Loucy (cell line): Measurements from ENCODE around the gene TEX54.

Experiments
- H2AFZ ChIP-seq: fragments of 200-600 bp; sonication (generic); 2 replicates; pipeline ENCODE4 v1.6.0; 2016; ENCODE audit warnings: antibody characterized with exemption, mild to moderate bottlenecking, low read length, moderate library complexity
- H3F3A ChIP-seq: fragments of 200-600 bp; 2 replicates; pipeline ENCODE4 v1.6.0; 2016; ENCODE audit warnings: antibody characterized with exemption, low read depth, mild to moderate bottlenecking
- H3K27me3 ChIP-seq: fragments of 200-600 bp; sonication (generic); 2 replicates; pipeline ENCODE4 v1.6.1; 2014; ENCODE audit warnings: low read length, mild to moderate bottlenecking; ENCODE audit not compliant: insufficient read depth, poor library complexity, severe bottlenecking
- H3K36me3 ChIP-seq: fragments of 200-600 bp; sonication (generic); 2 replicates; pipeline ENCODE4 v1.6.1; 2016; ENCODE audit warnings: low read length; ENCODE audit not compliant: insufficient read depth
- H3K4me1 ChIP-seq: fragments of 200-600 bp; sonication (generic); 2 replicates; pipeline ENCODE4 v1.5.1; 2014; ENCODE audit warnings: low read length, mild to moderate bottlenecking; ENCODE audit not compliant: insufficient read depth, poor library complexity, severe bottlenecking
- H3K4me2 ChIP-seq: fragments of 200-600 bp; sonication (generic); 2 replicates; pipeline ENCODE4 v1.6.0; 2014; ENCODE audit warnings: antibody characterized with exemption, low read length, low read depth, mild to moderate bottlenecking; ENCODE audit not compliant: poor library complexity, severe bottlenecking
- H3K4me3 ChIP-seq: fragments of 200-600 bp; sonication (generic); 2 replicates; pipeline ENCODE4 v1.5.1; 2014; ENCODE audit warnings: low read length, mild to moderate bottlenecking, mixed read lengths; ENCODE audit not compliant: poor library complexity, severe bottlenecking
- H3K79me2 ChIP-seq: fragments of 200-600 bp; sonication (generic); 2 replicates; pipeline ENCODE4 v1.6.1; 2014; ENCODE audit warnings: low read length; ENCODE audit not compliant: insufficient read depth
- H3K9ac ChIP-seq: fragments of 200-600 bp; sonication (generic); 2 replicates; pipeline ENCODE4 v1.6.0; 2014; ENCODE audit warnings: mild to moderate bottlenecking, low read depth, low read length, moderate library complexity; ENCODE audit not compliant: poor library complexity, severe bottlenecking
- H3K9me2 ChIP-seq: fragments of 200-600 bp; sonication (generic); replicated peaks from 2 replicates; pipeline ENCODE4 v1.6.1; 2016; ENCODE audit warnings: low read depth, low read length, mixed read lengths
- H3K9me3 ChIP-seq: fragments of 200-600 bp; sonication (generic); 2 replicates; pipeline ENCODE4 v1.6.1; 2014; ENCODE audit warnings: mild to moderate bottlenecking, antibody characterized with exemption, low read length, low read depth; ENCODE audit not compliant: insufficient read depth
- H4K20me1 ChIP-seq: fragments of 200-600 bp; sonication (generic); 2 replicates; pipeline ENCODE4 v1.6.0; 2014; ENCODE audit warnings: antibody characterized with exemption, low read length, mild to moderate bottlenecking; ENCODE audit not compliant: insufficient read depth, poor library complexity, severe bottlenecking
- EZH2phosphoT487 ChIP-seq: fragments of 200-600 bp; IDR thresholded peaks from 2 replicates; pipeline ENCODE4 v1.6.1; 2018; ENCODE audit warnings: antibody characterized with exemption, mild to moderate bottlenecking, moderate library complexity, borderline replicate concordance
- TF ChIP-seq, protein P1 (sequence below): fragments of 200-600 bp; sonication (generic); conservative IDR thresholded peaks from 2 replicates; pipeline ENCODE4 v1.5.1; 2014; ENCODE audit warnings: mild to moderate bottlenecking, antibody characterized with exemption, low read length

TEX54 gene

GRCh38 chr11:62854825-62855570 is 22.4 kb upstream of the TEX54 start:
- peaks cover 43% of the 10 kb centered on the region for H3K4me1 ChIP-seq
- peak overlapping the region; percentile 98 for H3K4me2 ChIP-seq
- peaks cover 40% of the 10 kb centered on the region for H3K36me3 ChIP-seq
- H3K9me3 ChIP-seq, result no peaks in the 10 kb centered on the region
- H3K27me3 ChIP-seq, result peaks cover 11% of the 10 kb centered on the region
- peak overlapping the region; percentile 99 for H3K9ac ChIP-seq
- peaks cover 25% of the 10 kb centered on the region; the same call in 1 of the 2 replicates for H3F3A ChIP-seq
- peak overlapping the region; percentile 90 for H3K4me3 ChIP-seq
- peaks cover 43% of the 10 kb centered on the region for H4K20me1 ChIP-seq
- H2AFZ ChIP-seq, result no peak overlapping the region
- H3K9me2 ChIP-seq, result no peaks in the 10 kb centered on the region
- no peak for TF ChIP-seq EZH2phosphoT487
- TF ChIP-seq, protein P1, sequence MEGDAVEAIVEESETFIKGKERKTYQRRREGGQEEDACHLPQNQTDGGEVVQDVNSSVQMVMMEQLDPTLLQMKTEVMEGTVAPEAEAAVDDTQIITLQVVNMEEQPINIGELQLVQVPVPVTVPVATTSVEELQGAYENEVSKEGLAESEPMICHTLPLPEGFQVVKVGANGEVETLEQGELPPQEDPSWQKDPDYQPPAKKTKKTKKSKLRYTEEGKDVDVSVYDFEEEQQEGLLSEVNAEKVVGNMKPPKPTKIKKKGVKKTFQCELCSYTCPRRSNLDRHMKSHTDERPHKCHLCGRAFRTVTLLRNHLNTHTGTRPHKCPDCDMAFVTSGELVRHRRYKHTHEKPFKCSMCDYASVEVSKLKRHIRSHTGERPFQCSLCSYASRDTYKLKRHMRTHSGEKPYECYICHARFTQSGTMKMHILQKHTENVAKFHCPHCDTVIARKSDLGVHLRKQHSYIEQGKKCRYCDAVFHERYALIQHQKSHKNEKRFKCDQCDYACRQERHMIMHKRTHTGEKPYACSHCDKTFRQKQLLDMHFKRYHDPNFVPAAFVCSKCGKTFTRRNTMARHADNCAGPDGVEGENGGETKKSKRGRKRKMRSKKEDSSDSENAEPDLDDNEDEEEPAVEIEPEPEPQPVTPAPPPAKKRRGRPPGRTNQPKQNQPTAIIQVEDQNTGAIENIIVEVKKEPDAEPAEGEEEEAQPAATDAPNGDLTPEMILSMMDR, result no peak
- peaks cover 78% of the 10 kb centered on the region for H3K79me2 ChIP-seq

GRCh38 chr11:62854013-62854824 is 21.6 kb upstream of the TEX54 start:
- H3K36me3 ChIP-seq, result peaks cover 40% of the 10 kb centered on the region

GRCh38 chr11:62853279-62853965 is 20.8 kb upstream of the TEX54 start:
- Histone ChIP-seq H3K79me2 (peaks cover 70% of the 10 kb centered on the region), H3K27me3 (peaks cover 11% of the 10 kb centered on the region), H2AFZ (no peak overlapping the region), H3K4me2 (peak overlapping the region; percentile 98), H3K9me3 (no peaks in the 10 kb centered on the region), H3K9ac (peak overlapping the region; percentile 99), H3K36me3 (peaks cover 40% of the 10 kb centered on the region), H3K4me1 (peaks cover 43% of the 10 kb centered on the region), H3K4me3 (peak overlapping the region; percentile 90), H3K9me2 (no peaks in the 10 kb centered on the region), H4K20me1 (peaks cover 43% of the 10 kb centered on the region), H3F3A (peaks cover 26% of the 10 kb centered on the region; the same call in 1 of the 2 replicates)
- TF ChIP-seq EZH2phosphoT487, result no peak
- TF ChIP-seq, protein P1, result no peak

More at GRCh38 chr11:62854013-62854824, 21.6 kb upstream of the TEX54 start:
- H3F3A ChIP-seq, result peaks cover 26% of the 10 kb centered on the region; the same call in 1 of the 2 replicates
- H3K4me1 ChIP-seq, result peaks cover 43% of the 10 kb centered on the region
- TF ChIP-seq, protein P1, result no peak
- no peak for TF ChIP-seq EZH2phosphoT487
- peak overlapping the region; percentile 90 for H3K4me3 ChIP-seq
- no peak overlapping the region for H2AFZ ChIP-seq
- peaks cover 43% of the 10 kb centered on the region for H4K20me1 ChIP-seq
- H3K79me2 ChIP-seq, result peaks cover 70% of the 10 kb centered on the region
- peak overlapping the region; percentile 98 for H3K4me2 ChIP-seq
- H3K27me3 ChIP-seq, result peaks cover 11% of the 10 kb centered on the region
- peak overlapping the region; percentile 99 for H3K9ac ChIP-seq
- no peaks in the 10 kb centered on the region for H3K9me2 ChIP-seq
- no peaks in the 10 kb centered on the region for H3K9me3 ChIP-seq
